ENCODE results near the gene TNNT1. TPM values are rescaled to one million over a fixed set of nuclear protein-coding genes. Genes with fewer than 3 reads are reported as not detected.

The TNNT1 gene
- total and polyA plus RNA-seq, 2 experiments from 2014 or later, result 11.5 to 32.1 TPM

GRCh38 chr19:55160986-55161365 lies 12.0 kb upstream of the TNNT1 start:
- 41% methylated on average over 22 of the region's 32 CpGs for WGBS (ENCODE audit: low lambda C conversion rate, missing lambda C conversion rate)
- TF ChIP-seq EZH2phosphoT487 (IDR thresholded peaks at IDR 0.05; ENCODE audit: low read depth, severe bottlenecking, unreplicated experiment) (no peak), EZH2 (IDR thresholded peaks at IDR 0.05; ENCODE audit: borderline replicate concordance) (no peak), CTCF (IDR thresholded peaks at IDR 0.05; ENCODE audit: poor library complexity) (no peak)
- Histone ChIP-seq H3K36me3 (replicated peaks; ENCODE audit: insufficient read depth, low read depth) (no peaks in the 10 kb centered on the region), H3K27ac (no peak overlapping the region), H3K9me2 (replicated peaks; ENCODE audit: insufficient read depth) (no peaks in the 10 kb centered on the region), H2AFZ (no peak overlapping the region), H3K9me3 (ENCODE audit: low read depth) (no peaks in the 10 kb centered on the region), H4K20me1 (ENCODE audit: insufficient read depth, poor library complexity, severe bottlenecking) (no peaks in the 10 kb centered on the region), H3K4me3 (no peak overlapping the region), H3K4me2 (no peak overlapping the region), H3K79me2 (no peaks in the 10 kb centered on the region), H3K4me1 (ENCODE audit: insufficient read depth) (no peaks in the 10 kb centered on the region), H3K27me3 (peaks cover 41% of the 10 kb centered on the region)
- DNase-seq (ENCODE audit: low spot score), result no peak

GRCh38 chr19:55160128-55160985 lies 11.4 kb upstream of the TNNT1 start:
- no peak overlapping the region for H2AFZ ChIP-seq
- DNase-seq (ENCODE audit: low spot score), result peak; percentile 95
- no peaks in the 10 kb centered on the region for H3K9me2 ChIP-seq (replicated peaks; ENCODE audit: insufficient read depth)
- no peak overlapping the region for H3K27ac ChIP-seq
- 6% methylated on average over 25 of the region's 33 CpGs for WGBS (ENCODE audit: low lambda C conversion rate, missing lambda C conversion rate)
- H3K79me2 ChIP-seq, result no peaks in the 10 kb centered on the region
- no peaks in the 10 kb centered on the region for H3K9me3 ChIP-seq (ENCODE audit: low read depth)
- H4K20me1 ChIP-seq (ENCODE audit: insufficient read depth, poor library complexity, severe bottlenecking), result no peaks in the 10 kb centered on the region
- H3K36me3 ChIP-seq (replicated peaks; ENCODE audit: insufficient read depth, low read depth), result no peaks in the 10 kb centered on the region
- TF ChIP-seq CTCF (IDR thresholded peaks at IDR 0.05; ENCODE audit: poor library complexity), result peak; percentile 93
- TF ChIP-seq EZH2 (IDR thresholded peaks at IDR 0.05; ENCODE audit: borderline replicate concordance), result no peak
- H3K27me3 ChIP-seq, result peaks cover 41% of the 10 kb centered on the region
- no peak overlapping the region for H3K4me2 ChIP-seq
- H3K4me1 ChIP-seq (ENCODE audit: insufficient read depth), result no peaks in the 10 kb centered on the region
- no peak overlapping the region for H3K4me3 ChIP-seq

GRCh38 chr19:55158848-55159749 lies 10.1 kb upstream of the TNNT1 start:
- no peak overlapping the region for H3K27ac ChIP-seq
- no peaks in the 10 kb centered on the region for H3K4me1 ChIP-seq (ENCODE audit: insufficient read depth)
- no peak overlapping the region for H3K4me3 ChIP-seq
- H4K20me1 ChIP-seq (ENCODE audit: insufficient read depth, poor library complexity, severe bottlenecking), result no peaks in the 10 kb centered on the region
- H3K27me3 ChIP-seq, result peaks cover 41% of the 10 kb centered on the region
- TF ChIP-seq EZH2 (IDR thresholded peaks at IDR 0.05; ENCODE audit: borderline replicate concordance) (no peak), EZH2phosphoT487 (IDR thresholded peaks at IDR 0.05; ENCODE audit: low read depth, severe bottlenecking, unreplicated experiment) (no peak), CTCF (IDR thresholded peaks at IDR 0.05; ENCODE audit: poor library complexity) (no peak)
- H3K4me2 ChIP-seq, result no peak overlapping the region
- no peaks in the 10 kb centered on the region for H3K9me2 ChIP-seq (replicated peaks; ENCODE audit: insufficient read depth)
- DNase-seq (ENCODE audit: low spot score), result no peak
- no peaks in the 10 kb centered on the region for H3K9me3 ChIP-seq (ENCODE audit: low read depth)
- H2AFZ ChIP-seq, result no peak overlapping the region
- H3K79me2 ChIP-seq, result no peaks in the 10 kb centered on the region
- H3K36me3 ChIP-seq (replicated peaks; ENCODE audit: insufficient read depth, low read depth), result no peaks in the 10 kb centered on the region
- 79% methylated on average over 18 of the region's 18 CpGs for whole genome bisulfite sequencing (ENCODE audit: low lambda C conversion rate, missing lambda C conversion rate)
